ENCODE results near the gene PFKL.
"Not testable (repeated sequence)": the region's sequence is repeated elsewhere in the genome, so short reads cannot be mapped to it uniquely, and the experiment has no call there.

DNA sequence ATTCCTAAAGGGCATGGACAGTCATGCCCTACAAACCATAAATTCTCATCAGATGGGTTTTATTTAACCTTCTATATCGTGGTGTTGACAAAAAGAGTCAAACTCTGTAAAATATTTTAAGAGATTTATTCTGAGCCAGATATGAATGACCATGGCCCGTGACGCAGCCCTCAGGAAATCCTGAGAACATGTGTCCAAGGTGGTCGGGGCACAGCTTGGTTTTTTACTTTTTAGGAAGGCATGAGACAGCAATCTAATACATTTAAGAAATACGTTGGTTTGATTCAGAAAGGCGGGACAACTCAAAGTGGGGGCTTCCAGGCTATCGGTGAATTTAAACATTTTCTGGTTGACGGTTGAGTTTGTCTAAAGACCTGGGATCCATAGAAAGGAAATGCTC is 43.1 kb downstream of the PFKL start:
- TF ChIP-seq POLR2AphosphoS5 (IDR thresholded peaks at IDR 0.05; ENCODE audit: low read depth); EZH2 (IDR thresholded peaks at IDR 0.05; ENCODE audit: low read depth, unreplicated experiment); EZH2phosphoT487 (IDR thresholded peaks at IDR 0.05; ENCODE audit: unreplicated experiment): not testable (repeated sequence)
- TF ChIP-seq, protein P1, sequence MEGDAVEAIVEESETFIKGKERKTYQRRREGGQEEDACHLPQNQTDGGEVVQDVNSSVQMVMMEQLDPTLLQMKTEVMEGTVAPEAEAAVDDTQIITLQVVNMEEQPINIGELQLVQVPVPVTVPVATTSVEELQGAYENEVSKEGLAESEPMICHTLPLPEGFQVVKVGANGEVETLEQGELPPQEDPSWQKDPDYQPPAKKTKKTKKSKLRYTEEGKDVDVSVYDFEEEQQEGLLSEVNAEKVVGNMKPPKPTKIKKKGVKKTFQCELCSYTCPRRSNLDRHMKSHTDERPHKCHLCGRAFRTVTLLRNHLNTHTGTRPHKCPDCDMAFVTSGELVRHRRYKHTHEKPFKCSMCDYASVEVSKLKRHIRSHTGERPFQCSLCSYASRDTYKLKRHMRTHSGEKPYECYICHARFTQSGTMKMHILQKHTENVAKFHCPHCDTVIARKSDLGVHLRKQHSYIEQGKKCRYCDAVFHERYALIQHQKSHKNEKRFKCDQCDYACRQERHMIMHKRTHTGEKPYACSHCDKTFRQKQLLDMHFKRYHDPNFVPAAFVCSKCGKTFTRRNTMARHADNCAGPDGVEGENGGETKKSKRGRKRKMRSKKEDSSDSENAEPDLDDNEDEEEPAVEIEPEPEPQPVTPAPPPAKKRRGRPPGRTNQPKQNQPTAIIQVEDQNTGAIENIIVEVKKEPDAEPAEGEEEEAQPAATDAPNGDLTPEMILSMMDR (conservative IDR thresholded peaks at IDR 0.05; ENCODE audit: low read depth in 2 of 2) = not testable (repeated sequence)
- TF ChIP-seq, protein P2, sequence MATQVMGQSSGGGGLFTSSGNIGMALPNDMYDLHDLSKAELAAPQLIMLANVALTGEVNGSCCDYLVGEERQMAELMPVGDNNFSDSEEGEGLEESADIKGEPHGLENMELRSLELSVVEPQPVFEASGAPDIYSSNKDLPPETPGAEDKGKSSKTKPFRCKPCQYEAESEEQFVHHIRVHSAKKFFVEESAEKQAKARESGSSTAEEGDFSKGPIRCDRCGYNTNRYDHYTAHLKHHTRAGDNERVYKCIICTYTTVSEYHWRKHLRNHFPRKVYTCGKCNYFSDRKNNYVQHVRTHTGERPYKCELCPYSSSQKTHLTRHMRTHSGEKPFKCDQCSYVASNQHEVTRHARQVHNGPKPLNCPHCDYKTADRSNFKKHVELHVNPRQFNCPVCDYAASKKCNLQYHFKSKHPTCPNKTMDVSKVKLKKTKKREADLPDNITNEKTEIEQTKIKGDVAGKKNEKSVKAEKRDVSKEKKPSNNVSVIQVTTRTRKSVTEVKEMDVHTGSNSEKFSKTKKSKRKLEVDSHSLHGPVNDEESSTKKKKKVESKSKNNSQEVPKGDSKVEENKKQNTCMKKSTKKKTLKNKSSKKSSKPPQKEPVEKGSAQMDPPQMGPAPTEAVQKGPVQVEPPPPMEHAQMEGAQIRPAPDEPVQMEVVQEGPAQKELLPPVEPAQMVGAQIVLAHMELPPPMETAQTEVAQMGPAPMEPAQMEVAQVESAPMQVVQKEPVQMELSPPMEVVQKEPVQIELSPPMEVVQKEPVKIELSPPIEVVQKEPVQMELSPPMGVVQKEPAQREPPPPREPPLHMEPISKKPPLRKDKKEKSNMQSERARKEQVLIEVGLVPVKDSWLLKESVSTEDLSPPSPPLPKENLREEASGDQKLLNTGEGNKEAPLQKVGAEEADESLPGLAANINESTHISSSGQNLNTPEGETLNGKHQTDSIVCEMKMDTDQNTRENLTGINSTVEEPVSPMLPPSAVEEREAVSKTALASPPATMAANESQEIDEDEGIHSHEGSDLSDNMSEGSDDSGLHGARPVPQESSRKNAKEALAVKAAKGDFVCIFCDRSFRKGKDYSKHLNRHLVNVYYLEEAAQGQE (IDR thresholded peaks at IDR 0.05; ENCODE audit: unreplicated experiment) = not testable (repeated sequence)
